Liver (tissue), 9 donors: Measurements from ENCODE around the gene CDH13. TPM values are rescaled to one million over a fixed set of nuclear protein-coding genes. Genes with fewer than 3 reads are reported as not detected.

Experiments
- DNase-seq: peaks from one replicate; pipeline ENCODE4 v3.0.0-alpha.2; 2017; ENCODE audit warnings: low spot score
- H3K27ac ChIP-seq, 2 donors: one replicate each; pipeline ENCODE4 v1.7.0; 2013; ENCODE audit warnings: inconsistent platforms in 2 of 2, low read length in 2 of 2, control low read depth in 1 of 2, low read depth in 1 of 2, mild to moderate bottlenecking in 1 of 2
- H3K27me3 ChIP-seq, 4 donors: one replicate each; pipeline versions ENCODE4 v1.6.1 to v1.7.0; 2013; ENCODE audit warnings: low read length in 3 of 4, inconsistent platforms in 1 of 4, mild to moderate bottlenecking in 1 of 4, moderate library complexity in 1 of 4; ENCODE audit not compliant: control insufficient read depth in 4 of 4, insufficient read depth in 4 of 4
- H3K36me3 ChIP-seq, 4 donors: one replicate each; pipeline versions ENCODE4 v1.6.1 to v1.7.0; 2013; ENCODE audit warnings: low read length in 3 of 4, mild to moderate bottlenecking in 3 of 4, low read depth in 1 of 4, moderate library complexity in 1 of 4; ENCODE audit not compliant: control insufficient read depth in 4 of 4, insufficient read depth in 3 of 4
- H3K4me1 ChIP-seq, 4 donors: one replicate each; pipeline versions ENCODE4 v1.6.1 to v1.7.0; 2013; ENCODE audit warnings: low read length in 3 of 4, mild to moderate bottlenecking in 3 of 4, moderate library complexity in 1 of 4; ENCODE audit not compliant: control insufficient read depth in 4 of 4, insufficient read depth in 4 of 4
- H3K4me3 ChIP-seq, 3 donors: one replicate each; pipeline versions ENCODE4 v1.6.1 to v1.7.0; 2013; ENCODE audit warnings: low read length in 3 of 3, control low read depth in 1 of 3, low read depth in 1 of 3, mild to moderate bottlenecking in 1 of 3
- H3K9ac ChIP-seq, 2 donors: one replicate each; pipeline ENCODE4 v1.7.0; 2013; ENCODE audit warnings: low read length in 2 of 2, mild to moderate bottlenecking in 2 of 2, moderate library complexity in 2 of 2, control low read depth in 1 of 2, low read depth in 1 of 2
- H3K9me3 ChIP-seq, 4 donors: one replicate each; pipeline versions ENCODE4 v1.6.1 to v1.7.0; 2013; ENCODE audit warnings: low read length in 3 of 4; ENCODE audit not compliant: control insufficient read depth in 4 of 4
- CTCF ChIP-seq: fragments of 150-350 bp; IDR thresholded peaks from 2 replicates; pipeline ENCODE4 v1.5.1; 2017; ENCODE audit warnings: improper control_type of control experiment, low read depth, low read length; ENCODE audit not compliant: missing input control
- EGR1 ChIP-seq, 2 donors: IDR thresholded peaks; 2 replicates each; pipeline ENCODE4 v1.6.1; 2016 to 2018; ENCODE audit warnings: antibody characterized with exemption in 2 of 2, low read depth in 2 of 2
- FOXA1 ChIP-seq: IDR thresholded peaks from 2 replicates; pipeline ENCODE4 v1.6.1; 2016; ENCODE audit warnings: antibody characterized with exemption
- FOXA2 ChIP-seq: IDR thresholded peaks from 2 replicates; pipeline ENCODE4 v1.6.1; 2016; ENCODE audit warnings: antibody characterized with exemption
- GABPA ChIP-seq, 2 donors: IDR thresholded peaks in 1 of 2; conservative IDR thresholded peaks in 1 of 2; 2 replicates each; pipeline ENCODE4 v1.6.1; 2016; ENCODE audit warnings: antibody characterized with exemption in 2 of 2, mild to moderate bottlenecking in 1 of 2, moderate library complexity in 1 of 2
- HNF4A ChIP-seq, 2 donors: conservative IDR thresholded peaks; 2 replicates each; pipeline ENCODE4 v1.6.1; 2016; ENCODE audit warnings: antibody characterized with exemption in 2 of 2, mild to moderate bottlenecking in 2 of 2
- HNF4G ChIP-seq: IDR thresholded peaks from 2 replicates; pipeline ENCODE4 v1.6.1; 2016; ENCODE audit warnings: antibody characterized with exemption
- JUND ChIP-seq, 2 donors: IDR thresholded peaks; 2 replicates each; pipeline ENCODE4 v1.6.1; 2016; ENCODE audit warnings: antibody characterized with exemption in 2 of 2
- NR2F2 ChIP-seq: IDR thresholded peaks from 2 replicates; pipeline ENCODE4 v1.6.1; 2016; ENCODE audit warnings: antibody characterized with exemption
- RAD21 ChIP-seq, 2 donors: IDR thresholded peaks; 2 replicates each; pipeline ENCODE4 v1.6.1; 2016; ENCODE audit warnings: antibody characterized with exemption in 2 of 2, mild to moderate bottlenecking in 2 of 2
- RXRA ChIP-seq, 2 donors: IDR thresholded peaks; 2 replicates each; pipeline ENCODE4 v1.6.1; 2017 to 2018; ENCODE audit warnings: antibody characterized with exemption in 2 of 2, mild to moderate bottlenecking in 1 of 2
- SP1 ChIP-seq: IDR thresholded peaks from 2 replicates; pipeline ENCODE4 v1.6.1; 2018; ENCODE audit warnings: antibody characterized with exemption, mild to moderate bottlenecking
- TAF1 ChIP-seq: conservative IDR thresholded peaks from 2 replicates; pipeline ENCODE4 v1.6.1; 2016; ENCODE audit warnings: antibody characterized with exemption, mild to moderate bottlenecking
- YY1 ChIP-seq: IDR thresholded peaks from 2 replicates; pipeline ENCODE4 v1.6.1; 2016; ENCODE audit warnings: antibody characterized with exemption, mild to moderate bottlenecking
- WGBS: extraction: QIAGEN DNeasy Blood & Tissue Kit; methylation state at CpG from one replicate; pipeline ENCODE4 v1.1.7; 2013; 5-methylcytosine and 5-hydroxymethylcytosine counted together
- polyA plus RNA-seq, 2 donors: library from polyadenylated mRNA; stranded (reverse) in 1 of 2; unstranded in 1 of 2; fragments of 200-250 nt in 1 of 2; fragments of >200 nt in 1 of 2; fragmentation: Nextera tagmentation in 1 of 2; extraction: Ambion mirVana in 1 of 2; gene quantifications; one replicate each; pipeline versions ENCODE4 v1.2.1 to v1.2.3, GENCODE V29; 2013 to 2015
- total RNA-seq, 2 donors: library from RNA; depleted of rRNA; stranded (reverse); fragments of >200 nt; gene quantifications; one replicate each; pipeline ENCODE4 v1.2.3, GENCODE V29; 2014
- TF ChIP-seq, protein P1 (sequence below): IDR thresholded peaks from 2 replicates; pipeline ENCODE4 v1.6.1; 2016; ENCODE audit warnings: antibody characterized with exemption, mild to moderate bottlenecking
- TF ChIP-seq, protein P2 (sequence below): IDR thresholded peaks from 2 replicates; pipeline ENCODE4 v1.6.1; 2016; ENCODE audit warnings: antibody characterized with exemption
- TF ChIP-seq, protein P3 (sequence below): IDR thresholded peaks from 2 replicates; pipeline ENCODE4 v1.6.1; 2016; ENCODE audit warnings: antibody characterized with exemption
- TF ChIP-seq, protein P4 (sequence below): IDR thresholded peaks from 2 replicates; pipeline ENCODE4 v1.6.1; 2016; ENCODE audit warnings: antibody characterized with exemption
- donor health status: healthy.
- donor health status: healthy.
- donor health status: healthy.
- donor health status: healthy.
- donor health status: healthy.

The CDH13 gene
- total and polyA plus RNA-seq, 4 donors: 0.21 to 1.5 (median 0.58) TPM

DNA sequence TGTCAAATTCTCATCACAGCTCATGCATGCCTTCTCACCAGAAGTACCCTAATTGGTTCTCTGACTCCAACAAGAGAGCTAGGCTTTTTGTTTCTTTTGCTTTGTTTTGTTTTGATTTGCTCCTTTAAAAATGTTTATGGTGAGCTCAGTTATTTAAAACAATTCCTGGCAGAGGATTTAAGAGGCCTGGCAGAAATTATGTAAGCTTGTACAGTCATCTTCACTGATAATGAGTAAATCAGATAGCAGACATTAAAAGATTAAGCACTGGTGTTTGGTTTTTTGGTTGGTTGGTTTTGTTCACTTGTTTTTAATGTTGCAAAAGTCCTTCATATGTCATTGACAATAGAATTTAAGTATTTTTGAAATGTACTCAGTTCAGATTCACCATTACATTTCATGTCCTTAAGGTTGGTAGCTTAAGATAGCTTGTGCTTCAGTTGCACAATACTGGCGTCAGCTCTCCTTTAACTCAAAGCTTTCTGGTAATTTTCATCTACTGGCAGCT, 378.9 kb downstream of the CDH13 start:
- no peak overlapping the region for H3K9ac ChIP-seq
- DNase-seq: no peak
- no peak for TF ChIP-seq SP1
- TF ChIP-seq RXRA (IDR thresholded peaks at IDR 0.05): no peak
- TF ChIP-seq CTCF: no peak
- no peak for TF ChIP-seq YY1
- no peak for TF ChIP-seq FOXA2
- TF ChIP-seq HNF4A (conservative IDR thresholded peaks at IDR 0.05): no peak
- no peak for TF ChIP-seq NR2F2
- TF ChIP-seq, protein P1, sequence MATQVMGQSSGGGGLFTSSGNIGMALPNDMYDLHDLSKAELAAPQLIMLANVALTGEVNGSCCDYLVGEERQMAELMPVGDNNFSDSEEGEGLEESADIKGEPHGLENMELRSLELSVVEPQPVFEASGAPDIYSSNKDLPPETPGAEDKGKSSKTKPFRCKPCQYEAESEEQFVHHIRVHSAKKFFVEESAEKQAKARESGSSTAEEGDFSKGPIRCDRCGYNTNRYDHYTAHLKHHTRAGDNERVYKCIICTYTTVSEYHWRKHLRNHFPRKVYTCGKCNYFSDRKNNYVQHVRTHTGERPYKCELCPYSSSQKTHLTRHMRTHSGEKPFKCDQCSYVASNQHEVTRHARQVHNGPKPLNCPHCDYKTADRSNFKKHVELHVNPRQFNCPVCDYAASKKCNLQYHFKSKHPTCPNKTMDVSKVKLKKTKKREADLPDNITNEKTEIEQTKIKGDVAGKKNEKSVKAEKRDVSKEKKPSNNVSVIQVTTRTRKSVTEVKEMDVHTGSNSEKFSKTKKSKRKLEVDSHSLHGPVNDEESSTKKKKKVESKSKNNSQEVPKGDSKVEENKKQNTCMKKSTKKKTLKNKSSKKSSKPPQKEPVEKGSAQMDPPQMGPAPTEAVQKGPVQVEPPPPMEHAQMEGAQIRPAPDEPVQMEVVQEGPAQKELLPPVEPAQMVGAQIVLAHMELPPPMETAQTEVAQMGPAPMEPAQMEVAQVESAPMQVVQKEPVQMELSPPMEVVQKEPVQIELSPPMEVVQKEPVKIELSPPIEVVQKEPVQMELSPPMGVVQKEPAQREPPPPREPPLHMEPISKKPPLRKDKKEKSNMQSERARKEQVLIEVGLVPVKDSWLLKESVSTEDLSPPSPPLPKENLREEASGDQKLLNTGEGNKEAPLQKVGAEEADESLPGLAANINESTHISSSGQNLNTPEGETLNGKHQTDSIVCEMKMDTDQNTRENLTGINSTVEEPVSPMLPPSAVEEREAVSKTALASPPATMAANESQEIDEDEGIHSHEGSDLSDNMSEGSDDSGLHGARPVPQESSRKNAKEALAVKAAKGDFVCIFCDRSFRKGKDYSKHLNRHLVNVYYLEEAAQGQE: no peak
- TF ChIP-seq, protein P2, sequence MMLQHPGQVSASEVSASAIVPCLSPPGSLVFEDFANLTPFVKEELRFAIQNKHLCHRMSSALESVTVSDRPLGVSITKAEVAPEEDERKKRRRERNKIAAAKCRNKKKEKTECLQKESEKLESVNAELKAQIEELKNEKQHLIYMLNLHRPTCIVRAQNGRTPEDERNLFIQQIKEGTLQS: no peak
- no peak for TF ChIP-seq TAF1
- TF ChIP-seq RAD21 (IDR thresholded peaks at IDR 0.05): no peak
- TF ChIP-seq, protein P3, sequence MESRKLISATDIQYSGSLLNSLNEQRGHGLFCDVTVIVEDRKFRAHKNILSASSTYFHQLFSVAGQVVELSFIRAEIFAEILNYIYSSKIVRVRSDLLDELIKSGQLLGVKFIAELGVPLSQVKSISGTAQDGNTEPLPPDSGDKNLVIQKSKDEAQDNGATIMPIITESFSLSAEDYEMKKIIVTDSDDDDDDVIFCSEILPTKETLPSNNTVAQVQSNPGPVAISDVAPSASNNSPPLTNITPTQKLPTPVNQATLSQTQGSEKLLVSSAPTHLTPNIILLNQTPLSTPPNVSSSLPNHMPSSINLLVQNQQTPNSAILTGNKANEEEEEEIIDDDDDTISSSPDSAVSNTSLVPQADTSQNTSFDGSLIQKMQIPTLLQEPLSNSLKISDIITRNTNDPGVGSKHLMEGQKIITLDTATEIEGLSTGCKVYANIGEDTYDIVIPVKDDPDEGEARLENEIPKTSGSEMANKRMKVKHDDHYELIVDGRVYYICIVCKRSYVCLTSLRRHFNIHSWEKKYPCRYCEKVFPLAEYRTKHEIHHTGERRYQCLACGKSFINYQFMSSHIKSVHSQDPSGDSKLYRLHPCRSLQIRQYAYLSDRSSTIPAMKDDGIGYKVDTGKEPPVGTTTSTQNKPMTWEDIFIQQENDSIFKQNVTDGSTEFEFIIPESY: no peak
- TF ChIP-seq FOXA1: no peak
- no peak for TF ChIP-seq JUND (IDR thresholded peaks at IDR 0.05)
- TF ChIP-seq, protein P4, sequence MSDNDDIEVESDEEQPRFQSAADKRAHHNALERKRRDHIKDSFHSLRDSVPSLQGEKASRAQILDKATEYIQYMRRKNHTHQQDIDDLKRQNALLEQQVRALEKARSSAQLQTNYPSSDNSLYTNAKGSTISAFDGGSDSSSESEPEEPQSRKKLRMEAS: no peak
- TF ChIP-seq EGR1 (IDR thresholded peaks at IDR 0.05; ENCODE audit: low read depth in 2 of 2): no peak
- no peak for TF ChIP-seq GABPA (IDR thresholded peaks at IDR 0.05 in 1 of 2, conservative IDR thresholded peaks at IDR 0.05 in 1 of 2)
- TF ChIP-seq HNF4G: no peak
- H3K9me3 ChIP-seq: peaks cover 0 to 4% (median 0%) of the 10 kb centered on the region in 4 donors
- H3K4me1 ChIP-seq: no peaks in the 10 kb centered on the region
- H3K27me3 ChIP-seq: no peaks in the 10 kb centered on the region
- WGBS: 78% methylated on average over 1 of the region's 1 CpG
- H3K4me3 ChIP-seq: no peak overlapping the region
- no peaks in the 10 kb centered on the region for H3K36me3 ChIP-seq
- H3K27ac ChIP-seq: no peak overlapping the region
